Suprapubic skin (tissue), 4 donors: ENCODE results near the gene AGMO.

Source experiments
- POLR2A ChIP-seq, 2 donors: fragments of 450-650 bp; IDR thresholded peaks; one replicate each; pipeline ENCODE4 v1.6.1; 2017; ENCODE audit warnings: antibody characterized with exemption in 2 of 2, mild to moderate bottlenecking in 2 of 2, moderate library complexity in 2 of 2
- POLR2AphosphoS5 ChIP-seq, 3 donors: sonication (generic); formaldehyde crosslinking; IDR thresholded peaks; one replicate each; pipeline ENCODE4 v1.6.1; 2017; ENCODE audit warnings: antibody characterized with exemption in 3 of 3
- TF ChIP-seq, protein P1 (sequence below), 2 donors: fragments of 200-600 bp in 1 of 2; fragments of 450-650 bp in 1 of 2; sonication (generic) in 1 of 2; IDR thresholded peaks; one replicate each; pipeline ENCODE4 v1.5.1; 2016 to 2019; ENCODE audit warnings: antibody characterized with exemption in 2 of 2, mild to moderate bottlenecking in 1 of 2, moderate library complexity in 1 of 2

DNA sequence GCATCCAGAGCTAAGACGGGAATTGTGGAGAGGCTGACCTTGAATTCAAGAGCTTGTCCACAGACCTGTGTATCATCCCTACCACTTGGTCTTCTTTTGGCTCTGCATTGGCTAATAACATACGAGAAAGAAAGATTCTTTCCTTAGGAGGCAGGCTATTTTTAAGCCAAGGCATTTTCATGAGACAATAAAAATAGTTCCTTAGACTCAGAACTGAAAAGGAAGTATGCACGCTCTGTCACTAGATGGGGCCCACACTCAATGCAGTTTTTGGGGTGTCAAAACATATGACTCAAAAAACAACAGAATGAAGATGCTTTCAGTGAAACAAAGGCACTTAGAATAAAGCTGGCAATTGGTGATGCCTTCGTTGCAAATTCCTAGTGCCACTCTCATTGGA is 393.3 kb downstream of the AGMO start:
- TF ChIP-seq, protein P1, sequence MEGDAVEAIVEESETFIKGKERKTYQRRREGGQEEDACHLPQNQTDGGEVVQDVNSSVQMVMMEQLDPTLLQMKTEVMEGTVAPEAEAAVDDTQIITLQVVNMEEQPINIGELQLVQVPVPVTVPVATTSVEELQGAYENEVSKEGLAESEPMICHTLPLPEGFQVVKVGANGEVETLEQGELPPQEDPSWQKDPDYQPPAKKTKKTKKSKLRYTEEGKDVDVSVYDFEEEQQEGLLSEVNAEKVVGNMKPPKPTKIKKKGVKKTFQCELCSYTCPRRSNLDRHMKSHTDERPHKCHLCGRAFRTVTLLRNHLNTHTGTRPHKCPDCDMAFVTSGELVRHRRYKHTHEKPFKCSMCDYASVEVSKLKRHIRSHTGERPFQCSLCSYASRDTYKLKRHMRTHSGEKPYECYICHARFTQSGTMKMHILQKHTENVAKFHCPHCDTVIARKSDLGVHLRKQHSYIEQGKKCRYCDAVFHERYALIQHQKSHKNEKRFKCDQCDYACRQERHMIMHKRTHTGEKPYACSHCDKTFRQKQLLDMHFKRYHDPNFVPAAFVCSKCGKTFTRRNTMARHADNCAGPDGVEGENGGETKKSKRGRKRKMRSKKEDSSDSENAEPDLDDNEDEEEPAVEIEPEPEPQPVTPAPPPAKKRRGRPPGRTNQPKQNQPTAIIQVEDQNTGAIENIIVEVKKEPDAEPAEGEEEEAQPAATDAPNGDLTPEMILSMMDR (IDR thresholded peaks at IDR 0.05) = no peak
- TF ChIP-seq POLR2AphosphoS5 (IDR thresholded peaks at IDR 0.05) (no peak), POLR2A (IDR thresholded peaks at IDR 0.05) (no peak)
